Keratinocyte (primary cell): ENCODE results near the gene EGFL7. TPM values are rescaled to one million over a fixed set of nuclear protein-coding genes. Genes with fewer than 3 reads are reported as not detected.

Experiments
- DNase-seq: peaks from one replicate; pipeline ENCODE4 v3.0.0-alpha.2; 2011; ENCODE audit warnings: low read depth, missing footprints, low spot score
- FAIRE-seq: peaks from 2 replicates; lab custom pipeline; 2011; peaks lifted over from hg19 to GRCh38; lab: Jason Lieb, UNC
- H2AFZ ChIP-seq: 2 replicates; pipeline ENCODE4 v1.6.0; 2012; ENCODE audit warnings: low read length, control low read depth, inconsistent platforms; ENCODE audit not compliant: control insufficient read depth
- H3K27ac ChIP-seq: 2 replicates; pipeline ENCODE4 v1.5.1; 2011; ENCODE audit warnings: low read length; ENCODE audit not compliant: control insufficient read depth, insufficient read depth
- H3K27me3 ChIP-seq: 3 replicates; pipeline ENCODE4 v1.6.0; 2011; ENCODE audit warnings: low read length; ENCODE audit not compliant: control insufficient read depth, insufficient read depth; ENCODE audit errors: extremely low read depth
- H3K36me3 ChIP-seq, 2 experiments: 2 replicates in 1 of 2; 3 replicates in 1 of 2; pipeline ENCODE4 v1.5.1; 2011; ENCODE audit warnings: low read length in 2 of 2, mild to moderate bottlenecking in 1 of 2; ENCODE audit not compliant: control insufficient read depth in 2 of 2, insufficient read depth in 2 of 2; ENCODE audit errors: extremely low read depth in 1 of 2
- H3K4me1 ChIP-seq: 3 replicates; pipeline ENCODE4 v1.5.1; 2011; ENCODE audit warnings: low read length; ENCODE audit not compliant: control insufficient read depth, insufficient read depth; ENCODE audit errors: extremely low read depth
- H3K4me2 ChIP-seq: 3 replicates; pipeline ENCODE4 v1.6.0; 2011; ENCODE audit warnings: low read depth, low read length; ENCODE audit not compliant: control insufficient read depth, insufficient read depth; ENCODE audit errors: extremely low read depth
- H3K4me3 ChIP-seq, 3 experiments: fragments of 200-600 bp in 1 of 3; sonication (generic) in 1 of 3; 2 replicates in 2 of 3; 3 replicates in 1 of 3; pipeline ENCODE4 v1.5.1; 2011 to 2016; ENCODE audit warnings: low read length in 3 of 3, mild to moderate bottlenecking in 3 of 3, control low read depth in 2 of 3, inconsistent platforms in 1 of 3, low read depth in 1 of 3, mixed read lengths in 1 of 3, mixed run types in 1 of 3, moderate library complexity in 1 of 3; ENCODE audit not compliant: control insufficient read depth in 2 of 3, insufficient read depth in 2 of 3; ENCODE audit errors: extremely low read depth in 1 of 3
- H3K79me2 ChIP-seq: 2 replicates; pipeline ENCODE4 v1.6.0; 2012; ENCODE audit warnings: low read length; ENCODE audit not compliant: control insufficient read depth, insufficient read depth
- H3K9ac ChIP-seq: 3 replicates; pipeline ENCODE4 v1.6.0; 2011; ENCODE audit warnings: low read length; ENCODE audit not compliant: control insufficient read depth, insufficient read depth; ENCODE audit errors: extremely low read depth
- H3K9me1 ChIP-seq: 3 replicates; pipeline ENCODE4 v1.6.0; 2011; ENCODE audit warnings: low read length; ENCODE audit not compliant: control insufficient read depth, insufficient read depth; ENCODE audit errors: extremely low read depth
- H3K9me3 ChIP-seq: 2 replicates; pipeline ENCODE4 v1.5.1; 2012; ENCODE audit warnings: low read depth, low read length; ENCODE audit not compliant: control insufficient read depth
- H4K20me1 ChIP-seq: 3 replicates; pipeline ENCODE4 v1.6.0; 2011; ENCODE audit warnings: low read length; ENCODE audit not compliant: control insufficient read depth, insufficient read depth; ENCODE audit errors: extremely low read depth
- CTCF ChIP-seq, 3 experiments: IDR thresholded peaks in 1 of 3; conservative IDR thresholded peaks in 1 of 3; optimal IDR thresholded peaks in 1 of 3; 2 replicates in 2 of 3; 3 replicates in 1 of 3; pipeline versions ENCODE3 to v1.5.1; 2011; ENCODE audit warnings: low read length in 3 of 3, mild to moderate bottlenecking in 3 of 3, moderate library complexity in 2 of 3, control low read depth in 1 of 3, inconsistent platforms in 1 of 3; ENCODE audit not compliant: insufficient read depth in 2 of 3; ENCODE audit errors: extremely low read depth in 1 of 3
- EZH2 ChIP-seq: IDR thresholded peaks from one replicate; pipeline ENCODE4 v1.6.1; 2012; ENCODE audit warnings: inconsistent platforms, mild to moderate bottlenecking, low read length, moderate library complexity
- dilution Hi-C: fragments of 300-500 bp; cut with MboI; formaldehyde crosslinking; loops from one replicate; pipeline ENCODE4 v1.7.0; 2020; ENCODE audit warnings: low sequenced_read_pairs; ENCODE audit not compliant: extremely low pct_ligation_motif_present
- polyA plus RNA-seq, 5 experiments: library from polyadenylated mRNA; depleted of rRNA in 3 of 5; stranded (reverse) in 3 of 5; stranded (forward) in 1 of 5; unstranded in 1 of 5; fragments of >200 nt; gene quantifications; 1 replicate in 1 of 5; 2 replicates in 3 of 5; 3 replicates in 1 of 5; pipeline versions ENCODE4 v1.2.1 to v1.2.3, GENCODE V29; 2011 to 2012; ENCODE audit warnings: missing spikeins in 2 of 5, low read depth in 1 of 5, low replicate concordance in 1 of 5

The EGFL7 gene
- polyA plus RNA-seq, 1 donor (not counting 4 experiments of a cell fraction or from before 2014, with no cell fraction given) = 4.2 TPM

DNA sequence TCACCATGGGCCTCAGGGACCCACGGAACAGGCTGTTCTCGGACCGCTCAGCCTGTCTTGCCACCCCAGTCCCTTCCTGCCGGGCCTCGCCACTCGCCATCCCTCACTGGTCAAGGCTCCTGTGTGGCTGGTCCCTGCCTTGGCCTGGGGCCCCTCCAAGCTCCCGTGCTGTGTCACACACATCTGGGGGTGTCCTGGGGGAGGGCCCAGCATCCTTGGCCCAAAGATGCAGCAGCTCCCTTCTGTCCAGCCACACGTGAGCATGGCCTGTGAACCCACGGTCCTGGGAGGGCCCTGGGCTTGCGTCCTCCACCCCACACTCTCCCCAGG, 425 bp upstream of the EGFL7 start:
- H3K79me2 ChIP-seq = no peaks in the 10 kb centered on the region
- H2AFZ ChIP-seq = no peak overlapping the region
- FAIRE-seq (no peak), DNase-seq (no peak)
- no peak for TF ChIP-seq CTCF (optimal IDR thresholded peaks at IDR 0.05 in 1 of 3, IDR thresholded peaks at IDR 0.05 in 1 of 3, conservative IDR thresholded peaks at IDR 0.05 in 1 of 3; ENCODE audit: extremely low read depth in 1 of 3, insufficient read depth in 2 of 3, low read length in 3 of 3)
- no peak for TF ChIP-seq EZH2
- dilution Hi-C loops = no loop called here
- no peaks in the 10 kb centered on the region for H3K9me1 ChIP-seq
- H3K4me3 ChIP-seq = no peak overlapping the region
- no peak overlapping the region for H3K9ac ChIP-seq
- no peak overlapping the region for H3K27ac ChIP-seq
- H3K9me3 ChIP-seq = no peaks in the 10 kb centered on the region
- no peaks in the 10 kb centered on the region for H3K36me3 ChIP-seq
- H3K4me1 ChIP-seq = no peaks in the 10 kb centered on the region
- H4K20me1 ChIP-seq = no peaks in the 10 kb centered on the region
- H3K4me2 ChIP-seq = no peak overlapping the region
- peaks cover 47% of the 10 kb centered on the region for H3K27me3 ChIP-seq

GRCh38 chr9:136664000-136664915, 1.5 kb downstream of the EGFL7 start:
- Histone ChIP-seq H3K9me3 (no peaks in the 10 kb centered on the region), H3K9ac (no peak overlapping the region), H3K9me1 (no peaks in the 10 kb centered on the region), H3K27ac (no peak overlapping the region), H3K79me2 (no peaks in the 10 kb centered on the region), H2AFZ (no peak overlapping the region), H3K4me2 (no peak overlapping the region), H3K36me3 (no peaks in the 10 kb centered on the region), H3K4me3 (no peak overlapping the region), H3K27me3 (peaks cover 42% of the 10 kb centered on the region), H4K20me1 (no peaks in the 10 kb centered on the region), H3K4me1 (no peaks in the 10 kb centered on the region)
- FAIRE-seq (no peak), DNase-seq (no peak)
- dilution Hi-C loops = no loop called here
- no peak for TF ChIP-seq CTCF (optimal IDR thresholded peaks at IDR 0.05 in 1 of 3, IDR thresholded peaks at IDR 0.05 in 1 of 3, conservative IDR thresholded peaks at IDR 0.05 in 1 of 3; ENCODE audit: extremely low read depth in 1 of 3, insufficient read depth in 2 of 3, low read length in 3 of 3)
- no peak for TF ChIP-seq EZH2
